ENCODE results near the gene BOC.
A peak's percentile ranks its signal among the peaks of the same experiment; 100 is the strongest.

BOC gene

GRCh38 chr3:113222451-113223086 is 11.2 kb downstream of the BOC start:
- Histone ChIP-seq H3K9me3 (ENCODE audit: control insufficient read depth in 5 of 5, low read length in 5 of 5) (no peaks in the 10 kb centered on the region), H3K27me3 (ENCODE audit: control insufficient read depth in 5 of 5, insufficient read depth in 4 of 5, low read length in 5 of 5) (peaks cover 0 to 5% (median 0%) of the 10 kb centered on the region in 5 donors), H3K36me3 (ENCODE audit: control insufficient read depth in 5 of 5, insufficient read depth in 5 of 5, low read length in 5 of 5) (peaks cover 0 to 6% (median 3%) of the 10 kb centered on the region in 5 donors), H3K9ac (ENCODE audit: low read length in 5 of 5) (no peak overlapping the region), H3K4me1 (ENCODE audit: control insufficient read depth in 5 of 5, insufficient read depth in 5 of 5, low read length in 5 of 5) (peaks cover 0 to 16% (median 11%) of the 10 kb centered on the region in 5 donors), H3K4me3 (ENCODE audit: low read depth in 1 of 5, low read length in 5 of 5) (no peak overlapping the region), H3K27ac (ENCODE audit: low read depth, low read length) (no peak overlapping the region)

GRCh38 chr3:113223475-113224281 is 12.3 kb downstream of the BOC start:
- peaks cover 0 to 16% (median 11%) of the 10 kb centered on the region in 5 donors for H3K4me1 ChIP-seq (ENCODE audit: control insufficient read depth in 5 of 5, insufficient read depth in 5 of 5, low read length in 5 of 5)
- H3K27me3 ChIP-seq (ENCODE audit: control insufficient read depth in 5 of 5, insufficient read depth in 4 of 5, low read length in 5 of 5): peaks cover 0 to 5% (median 0%) of the 10 kb centered on the region in 5 donors
- peaks cover 0 to 6% (median 3%) of the 10 kb centered on the region in 5 donors for H3K36me3 ChIP-seq (ENCODE audit: control insufficient read depth in 5 of 5, insufficient read depth in 5 of 5, low read length in 5 of 5)
- H3K9ac ChIP-seq (ENCODE audit: low read length in 5 of 5): no peak overlapping the region
- no peak overlapping the region for H3K27ac ChIP-seq (ENCODE audit: low read depth, low read length)
- no peaks in the 10 kb centered on the region for H3K9me3 ChIP-seq (ENCODE audit: control insufficient read depth in 5 of 5, low read length in 5 of 5)
- H3K4me3 ChIP-seq (ENCODE audit: low read depth in 1 of 5, low read length in 5 of 5): peak overlapping the region in 3 of 5 donors; percentile 35 to 42 (median 38)

DNA sequence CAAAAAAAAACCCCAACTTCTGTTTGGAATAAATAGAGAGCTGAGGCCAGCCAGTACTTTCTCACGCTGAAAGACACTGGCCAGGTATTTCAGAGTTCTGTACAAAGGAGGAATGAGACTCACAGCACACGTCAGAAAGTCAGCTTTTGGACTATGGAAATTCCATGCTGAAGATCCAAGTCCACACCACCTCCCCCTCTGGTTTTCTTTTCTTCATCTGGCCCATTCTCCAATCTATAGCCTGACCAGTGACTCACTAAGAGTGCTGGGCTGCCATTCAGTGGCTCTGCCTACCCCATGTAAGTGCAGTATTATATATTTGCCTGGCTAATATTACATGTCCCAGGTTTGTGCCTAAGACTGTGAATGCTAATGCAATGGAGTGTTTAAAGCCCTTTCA is 13.9 kb downstream of the BOC start:
- Histone ChIP-seq H3K4me1 (ENCODE audit: control insufficient read depth in 5 of 5, insufficient read depth in 5 of 5, low read length in 5 of 5) (peaks cover 0 to 11% (median 8%) of the 10 kb centered on the region in 5 donors), H3K27me3 (ENCODE audit: control insufficient read depth in 5 of 5, insufficient read depth in 4 of 5, low read length in 5 of 5) (peaks cover 0 to 5% (median 0%) of the 10 kb centered on the region in 5 donors), H3K9ac (ENCODE audit: low read length in 5 of 5) (no peak overlapping the region), H3K36me3 (ENCODE audit: control insufficient read depth in 5 of 5, insufficient read depth in 5 of 5, low read length in 5 of 5) (peaks cover 0 to 6% (median 3%) of the 10 kb centered on the region in 5 donors), H3K9me3 (ENCODE audit: control insufficient read depth in 5 of 5, low read length in 5 of 5) (no peaks in the 10 kb centered on the region), H3K27ac (ENCODE audit: low read depth, low read length) (no peak overlapping the region), H3K4me3 (ENCODE audit: low read depth in 1 of 5, low read length in 5 of 5) (no peak overlapping the region)

DNA sequence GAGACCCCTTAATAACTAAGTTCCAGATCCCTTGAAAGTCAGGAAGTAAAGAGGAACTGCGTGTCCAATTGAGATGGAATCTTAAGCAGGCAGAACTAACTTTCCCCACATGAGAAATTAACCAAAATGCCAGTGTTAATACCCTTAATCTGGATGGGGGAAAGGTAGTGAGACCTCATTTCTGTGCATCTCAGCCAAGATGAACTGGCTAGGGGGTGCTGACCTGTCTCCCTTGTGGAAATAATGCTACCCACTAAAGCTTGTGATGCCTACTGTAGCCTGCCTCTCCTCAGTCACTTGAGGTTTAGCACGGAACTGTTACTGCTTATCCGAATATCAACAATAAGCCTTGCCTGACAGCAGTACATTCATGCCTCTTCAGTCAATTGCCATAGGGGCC is 15.1 kb downstream of the BOC start:
- H3K4me3 ChIP-seq (ENCODE audit: low read depth in 1 of 5, low read length in 5 of 5): no peak overlapping the region
- H3K9ac ChIP-seq (ENCODE audit: low read length in 5 of 5): no peak overlapping the region
- peaks cover 0 to 5% (median 0%) of the 10 kb centered on the region in 5 donors for H3K27me3 ChIP-seq (ENCODE audit: control insufficient read depth in 5 of 5, insufficient read depth in 4 of 5, low read length in 5 of 5)
- peaks cover 0 to 11% (median 8%) of the 10 kb centered on the region in 5 donors for H3K4me1 ChIP-seq (ENCODE audit: control insufficient read depth in 5 of 5, insufficient read depth in 5 of 5, low read length in 5 of 5)
- peaks cover 0 to 6% (median 4%) of the 10 kb centered on the region in 5 donors for H3K36me3 ChIP-seq (ENCODE audit: control insufficient read depth in 5 of 5, insufficient read depth in 5 of 5, low read length in 5 of 5)
- no peak overlapping the region for H3K27ac ChIP-seq (ENCODE audit: low read depth, low read length)
- H3K9me3 ChIP-seq (ENCODE audit: control insufficient read depth in 5 of 5, low read length in 5 of 5): no peaks in the 10 kb centered on the region

DNA sequence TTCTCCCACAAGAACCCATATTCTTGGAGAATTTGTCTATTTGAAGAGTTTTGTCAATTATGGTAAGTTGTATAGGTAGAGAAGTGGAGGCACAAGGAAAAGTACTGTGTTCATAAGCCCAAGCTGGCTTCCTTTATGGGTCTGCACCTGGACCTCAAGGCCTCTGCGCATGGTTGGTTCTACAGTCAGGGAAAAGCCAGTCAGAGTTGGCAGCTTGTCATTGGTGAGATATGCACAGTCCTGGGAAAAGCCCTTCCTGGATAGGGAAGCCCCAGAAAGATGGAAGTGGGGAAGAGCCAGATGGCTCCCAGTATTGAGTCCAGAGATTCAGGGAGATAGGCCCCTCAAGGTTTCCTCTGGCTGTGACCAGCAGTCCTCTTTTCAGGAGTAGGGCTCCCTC is 15.8 kb downstream of the BOC start:
- H3K36me3 ChIP-seq (ENCODE audit: control insufficient read depth in 5 of 5, insufficient read depth in 5 of 5, low read length in 5 of 5): peaks cover 0 to 6% (median 4%) of the 10 kb centered on the region in 5 donors
- H3K9ac ChIP-seq (ENCODE audit: low read length in 5 of 5): no peak overlapping the region
- H3K9me3 ChIP-seq (ENCODE audit: control insufficient read depth in 5 of 5, low read length in 5 of 5): no peaks in the 10 kb centered on the region
- H3K27me3 ChIP-seq (ENCODE audit: control insufficient read depth in 5 of 5, insufficient read depth in 4 of 5, low read length in 5 of 5): peaks cover 0 to 5% (median 0%) of the 10 kb centered on the region in 5 donors
- peaks cover 0 to 14% (median 11%) of the 10 kb centered on the region in 5 donors for H3K4me1 ChIP-seq (ENCODE audit: control insufficient read depth in 5 of 5, insufficient read depth in 5 of 5, low read length in 5 of 5)
- no peak overlapping the region for H3K4me3 ChIP-seq (ENCODE audit: low read depth in 1 of 5, low read length in 5 of 5)
- H3K27ac ChIP-seq (ENCODE audit: low read depth, low read length): no peak overlapping the region

GRCh38 chr3:113228498-113229286 is 17.3 kb downstream of the BOC start:
- H3K9me3 ChIP-seq (ENCODE audit: control insufficient read depth in 5 of 5, low read length in 5 of 5): no peaks in the 10 kb centered on the region

GRCh38 chr3:113231391-113231790 is 20.0 kb downstream of the BOC start:
- no peak overlapping the region for H3K9ac ChIP-seq (ENCODE audit: low read length in 5 of 5)
- no peaks in the 10 kb centered on the region for H3K9me3 ChIP-seq (ENCODE audit: control insufficient read depth in 5 of 5, low read length in 5 of 5)
- H3K4me1 ChIP-seq (ENCODE audit: control insufficient read depth in 5 of 5, insufficient read depth in 5 of 5, low read length in 5 of 5): peaks cover 0 to 18% (median 7%) of the 10 kb centered on the region in 5 donors
- peaks cover 0 to 2% (median 0%) of the 10 kb centered on the region in 5 donors for H3K27me3 ChIP-seq (ENCODE audit: control insufficient read depth in 5 of 5, insufficient read depth in 4 of 5, low read length in 5 of 5)
- no peak overlapping the region for H3K27ac ChIP-seq (ENCODE audit: low read depth, low read length)
- H3K4me3 ChIP-seq (ENCODE audit: low read depth in 1 of 5, low read length in 5 of 5): no peak overlapping the region
- H3K36me3 ChIP-seq (ENCODE audit: control insufficient read depth in 5 of 5, insufficient read depth in 5 of 5, low read length in 5 of 5): peaks cover 0 to 4% (median 4%) of the 10 kb centered on the region in 5 donors

More at GRCh38 chr3:113228498-113229286, 17.3 kb downstream of the BOC start:
- Histone ChIP-seq H3K36me3 (ENCODE audit: control insufficient read depth in 5 of 5, insufficient read depth in 5 of 5, low read length in 5 of 5) (peaks cover 0 to 6% (median 4%) of the 10 kb centered on the region in 5 donors), H3K27ac (ENCODE audit: low read depth, low read length) (no peak overlapping the region), H3K9ac (ENCODE audit: low read length in 5 of 5) (no peak overlapping the region), H3K4me3 (ENCODE audit: low read depth in 1 of 5, low read length in 5 of 5) (no peak overlapping the region), H3K27me3 (ENCODE audit: control insufficient read depth in 5 of 5, insufficient read depth in 4 of 5, low read length in 5 of 5) (peaks cover 0 to 3% (median 0%) of the 10 kb centered on the region in 5 donors), H3K4me1 (ENCODE audit: control insufficient read depth in 5 of 5, insufficient read depth in 5 of 5, low read length in 5 of 5) (peaks cover 0 to 12% (median 9%) of the 10 kb centered on the region in 5 donors)

DNA sequence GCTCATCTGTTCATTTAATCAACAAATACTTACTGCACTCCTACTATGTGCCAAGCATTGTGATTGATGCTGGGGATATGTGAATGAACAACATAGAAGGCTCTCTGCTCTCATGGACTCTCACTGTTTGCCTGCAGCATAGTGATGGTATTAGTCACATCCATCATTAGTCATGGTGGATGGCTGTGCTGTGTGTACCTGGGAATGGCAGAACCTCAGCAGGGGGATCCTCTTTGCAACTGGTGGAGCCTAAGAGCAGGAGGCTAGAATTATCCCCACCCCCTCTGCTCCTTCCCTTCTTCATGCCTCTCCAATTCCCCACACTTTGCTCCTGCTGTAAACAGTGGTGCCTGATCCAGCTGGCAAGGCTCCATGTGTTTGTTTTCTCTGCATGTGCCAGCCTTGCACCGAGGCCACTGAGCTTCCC is 20.5 kb downstream of the BOC start:
- Histone ChIP-seq H3K4me1 (ENCODE audit: control insufficient read depth in 5 of 5, insufficient read depth in 5 of 5, low read length in 5 of 5) (peaks cover 0 to 18% (median 7%) of the 10 kb centered on the region in 5 donors), H3K4me3 (ENCODE audit: low read depth in 1 of 5, low read length in 5 of 5) (no peak overlapping the region), H3K27me3 (ENCODE audit: control insufficient read depth in 5 of 5, insufficient read depth in 4 of 5, low read length in 5 of 5) (peaks cover 0 to 2% (median 0%) of the 10 kb centered on the region in 5 donors), H3K27ac (ENCODE audit: low read depth, low read length) (no peak overlapping the region), H3K9ac (ENCODE audit: low read length in 5 of 5) (no peak overlapping the region), H3K9me3 (ENCODE audit: control insufficient read depth in 5 of 5, low read length in 5 of 5) (no peaks in the 10 kb centered on the region), H3K36me3 (ENCODE audit: control insufficient read depth in 5 of 5, insufficient read depth in 5 of 5, low read length in 5 of 5) (peaks cover 0 to 4% (median 2%) of the 10 kb centered on the region in 5 donors)

DNA sequence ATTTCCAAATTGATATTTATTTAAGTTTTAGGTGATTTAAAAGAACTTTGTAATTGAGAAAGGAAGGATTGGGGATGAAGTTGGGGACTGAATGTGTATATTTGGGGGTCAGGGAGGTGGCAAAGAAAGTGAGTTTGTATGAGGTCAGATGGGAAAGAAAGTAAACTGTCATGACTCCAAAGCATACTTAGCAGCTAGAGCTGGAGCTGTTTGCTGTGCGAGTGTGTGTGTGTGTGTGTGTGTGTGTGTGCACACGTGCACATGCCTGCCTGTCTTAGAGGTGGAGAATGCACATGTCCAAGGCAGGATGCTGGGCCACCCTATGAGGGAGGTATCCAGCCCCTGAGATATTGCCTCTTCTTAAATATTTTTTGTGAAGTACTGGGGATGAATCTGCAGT is 21.0 kb downstream of the BOC start:
- Histone ChIP-seq H3K36me3 (ENCODE audit: control insufficient read depth in 5 of 5, insufficient read depth in 5 of 5, low read length in 5 of 5) (peaks cover 0 to 4% (median 2%) of the 10 kb centered on the region in 5 donors), H3K4me1 (ENCODE audit: control insufficient read depth in 5 of 5, insufficient read depth in 5 of 5, low read length in 5 of 5) (peaks cover 0 to 18% (median 7%) of the 10 kb centered on the region in 5 donors), H3K9me3 (ENCODE audit: control insufficient read depth in 5 of 5, low read length in 5 of 5) (no peaks in the 10 kb centered on the region), H3K9ac (ENCODE audit: low read length in 5 of 5) (no peak overlapping the region), H3K27me3 (ENCODE audit: control insufficient read depth in 5 of 5, insufficient read depth in 4 of 5, low read length in 5 of 5) (peaks cover 0 to 2% (median 0%) of the 10 kb centered on the region in 5 donors), H3K4me3 (ENCODE audit: low read depth in 1 of 5, low read length in 5 of 5) (no peak overlapping the region), H3K27ac (ENCODE audit: low read depth, low read length) (no peak overlapping the region)
